ENCODE results near the gene ACTL10. TPM values are rescaled to one million over a fixed set of nuclear protein-coding genes. Genes with fewer than 3 reads are reported as not detected.
A peak's percentile ranks its signal among the peaks of the same experiment; 100 is the strongest.
"Not testable (repeated sequence)": the region's sequence is repeated elsewhere in the genome, so short reads cannot be mapped to it uniquely, and the experiment has no call there.

The ACTL10 gene
- total and polyA plus RNA-seq, 10 donors: 1.1 to 3.5 (median 2.1) TPM

GRCh38 chr20:33646191-33646590 is 20.6 kb upstream of the ACTL10 start:
- H3K4me1 ChIP-seq: peaks cover 0 to 23% (median 8%) of the 10 kb centered on the region in 6 donors
- H3K9me3 ChIP-seq: no peaks in the 10 kb centered on the region
- intact Hi-C loops (cut with DNase I; ENCODE audit: low total_unique reads): no loop called here
- no peak for DNase-seq
- no peak overlapping the region for H3K27ac ChIP-seq
- no peaks in the 10 kb centered on the region for H3K27me3 ChIP-seq (replicated peaks in 1 of 7)
- TF ChIP-seq POLR2A (IDR thresholded peaks at IDR 0.05): no peak
- TF ChIP-seq CTCF (IDR thresholded peaks at IDR 0.05 in 8 of 11, conservative IDR thresholded peaks at IDR 0.05 in 3 of 11): no peak
- TF ChIP-seq POLR2AphosphoS5 (IDR thresholded peaks at IDR 0.05): no peak
- H3K4me3 ChIP-seq: no peak overlapping the region
- WGBS, 5 donors: 89 to 100% (median 95%) methylated on average over 5 of the region's 5 CpGs
- H3K36me3 ChIP-seq: peaks cover 0 to 75% (median 33%) of the 10 kb centered on the region in 6 donors

- H3K27me3 ChIP-seq (replicated peaks in 1 of 7); H3K4me3 ChIP-seq; H3K9me3 ChIP-seq; intact Hi-C loops (cut with DNase I; ENCODE audit: low total_unique reads); DNase-seq: not testable (repeated sequence)
- Histone ChIP-seq H3K4me1 (peaks cover 0 to 23% (median 8%) of the 10 kb centered on the region in 6 donors), H3K27ac (peak overlapping the region in 1 of 8 donors; percentile 37), H3K36me3 (peaks cover 0 to 66% (median 27%) of the 10 kb centered on the region in 6 donors)
- 87 to 95% (median 93%) methylated on average over 14 of the region's 14 CpGs for WGBS, 5 donors
Observed at GRCh38 chr20:33646959-33647602, 19.7 kb upstream of the ACTL10 start.

- Histone ChIP-seq H3K4me1 (peaks cover 0 to 27% (median 8%) of the 10 kb centered on the region in 6 donors), H3K27me3 (replicated peaks in 1 of 7) (no peaks in the 10 kb centered on the region), H3K9me3 (no peaks in the 10 kb centered on the region), H3K36me3 (peaks cover 0 to 59% (median 25%) of the 10 kb centered on the region in 6 donors), H3K4me3 (no peak overlapping the region), H3K27ac (peak overlapping the region in 1 of 8 donors; percentile 37)
- intact Hi-C loops (cut with DNase I; ENCODE audit: low total_unique reads): no loop called here
- no peak for TF ChIP-seq POLR2A (IDR thresholded peaks at IDR 0.05)
- no peak for TF ChIP-seq CTCF (IDR thresholded peaks at IDR 0.05 in 8 of 11, conservative IDR thresholded peaks at IDR 0.05 in 3 of 11)
- no peak for TF ChIP-seq POLR2AphosphoS5 (IDR thresholded peaks at IDR 0.05)
- DNase-seq: no peak
- WGBS, 5 donors: 86 to 92% (median 88%) methylated on average over 10 to 11 of the region's 11 CpGs
Observed at GRCh38 chr20:33647603-33648395, 18.9 kb upstream of the ACTL10 start.

- Histone ChIP-seq H3K4me3 (no peak overlapping the region), H3K36me3 (peaks cover 0 to 52% (median 25%) of the 10 kb centered on the region in 6 donors), H3K27ac (no peak overlapping the region), H3K4me1 (peaks cover 0 to 34% (median 14%) of the 10 kb centered on the region in 6 donors), H3K27me3 (replicated peaks in 1 of 7) (no peaks in the 10 kb centered on the region), H3K9me3 (no peaks in the 10 kb centered on the region)
- TF ChIP-seq POLR2AphosphoS5 (IDR thresholded peaks at IDR 0.05) (peak in 1 of 3 donors; percentile 24), POLR2A (IDR thresholded peaks at IDR 0.05) (no peak)
- 75 to 83% (median 82%) methylated on average over 12 to 14 of the region's 14 CpGs for WGBS, 5 donors
- peak; percentile 6 for DNase-seq
- intact Hi-C loops (cut with DNase I; ENCODE audit: low total_unique reads): no loop called here
Observed at GRCh38 chr20:33648396-33649004, 18.2 kb upstream of the ACTL10 start.
